Neural cell (in vitro differentiated cells): Measurements from ENCODE around the gene PTTG1IP. TPM values are rescaled to one million over a fixed set of nuclear protein-coding genes. Genes with fewer than 3 reads are reported as not detected.

ENCODE experiments used
- H2AFZ ChIP-seq: fragments of 200-600, 300-800 bp; sonication (generic), shearing (Covaris generic); 2 replicates; pipeline ENCODE4 v1.6.0; 2014; ENCODE audit warnings: low read depth, mild to moderate bottlenecking, antibody characterized with exemption, low read length, moderate library complexity
- H3F3A ChIP-seq: fragments of 200-600 bp; shearing (Covaris generic); 2 replicates; pipeline ENCODE4 v1.6.1; 2016; ENCODE audit warnings: mild to moderate bottlenecking, moderate library complexity, mixed read lengths, antibody characterized with exemption, low read length; ENCODE audit not compliant: insufficient read depth, poor library complexity, severe bottlenecking
- H3K27ac ChIP-seq: fragments of 200-600, 300-800 bp; sonication (generic), shearing (Covaris generic); 2 replicates; pipeline ENCODE4 v1.5.1; 2014; ENCODE audit warnings: mild to moderate bottlenecking, low read length, moderate library complexity
- H3K27me3 ChIP-seq: fragments of 300-800, 200-600 bp; sonication (generic), shearing (Covaris generic); 2 replicates; pipeline ENCODE4 v1.6.0; 2014; ENCODE audit warnings: mild to moderate bottlenecking, low read depth, low read length, moderate library complexity; ENCODE audit not compliant: insufficient read depth
- H3K36me3 ChIP-seq: fragments of 300-800, 200-600 bp; sonication (generic), shearing (Covaris generic); 2 replicates; pipeline ENCODE4 v1.5.1; 2014; ENCODE audit warnings: mild to moderate bottlenecking, antibody characterized with exemption, low read length, moderate library complexity; ENCODE audit not compliant: insufficient read depth
- H3K4me2 ChIP-seq: fragments of 300-800, 200-600 bp; sonication (generic), shearing (Covaris generic); 2 replicates; pipeline ENCODE4 v1.6.0; 2014; ENCODE audit warnings: mild to moderate bottlenecking, low read length
- H3K4me3 ChIP-seq: fragments of 300-800, 200-600 bp; sonication (generic), shearing (Covaris generic); 2 replicates; pipeline ENCODE4 v1.5.1; 2014; ENCODE audit warnings: mild to moderate bottlenecking, low read length, moderate library complexity
- H3K79me2 ChIP-seq: fragments of 200-600 bp; shearing (Covaris generic); replicated peaks from 2 replicates; pipeline ENCODE4 v1.6.0; 2014; ENCODE audit warnings: mild to moderate bottlenecking, low read length, moderate library complexity; ENCODE audit not compliant: insufficient read depth
- H3K9ac ChIP-seq: fragments of 300-800, 200-600 bp; sonication (generic), shearing (Covaris generic); 2 replicates; pipeline ENCODE4 v1.6.1; 2016; ENCODE audit warnings: mild to moderate bottlenecking, low read length, mixed read lengths
- H3K9me2 ChIP-seq: fragments of 200-600 bp; shearing (Covaris generic); 2 replicates; pipeline ENCODE4 v1.6.1; 2016; ENCODE audit warnings: mild to moderate bottlenecking, low read length, mixed read lengths; ENCODE audit not compliant: insufficient read depth
- H3K9me3 ChIP-seq: fragments of 200-600, 300-800 bp; sonication (generic), shearing (Covaris generic); 2 replicates; pipeline ENCODE4 v1.6.1; 2016; ENCODE audit warnings: mild to moderate bottlenecking, mixed run types, low read length, moderate library complexity, mixed read lengths
- H4K20me1 ChIP-seq: fragments of 200-600 bp; shearing (Covaris generic); 2 replicates; pipeline ENCODE4 v1.6.1; 2016; ENCODE audit warnings: mild to moderate bottlenecking, mixed run types; ENCODE audit not compliant: insufficient read depth
- CTCF ChIP-seq: fragments of 450-650 bp; IDR thresholded peaks from 2 replicates; pipeline ENCODE4 v1.5.1; 2014; ENCODE audit warnings: antibody characterized with exemption, mild to moderate bottlenecking, moderate library complexity; ENCODE audit not compliant: poor library complexity, severe bottlenecking
- EP300 ChIP-seq: fragments of 450-650 bp; conservative IDR thresholded peaks from 2 replicates; pipeline ENCODE4 v1.6.1; 2014; ENCODE audit warnings: antibody characterized with exemption, mild to moderate bottlenecking, moderate library complexity; ENCODE audit not compliant: poor library complexity, severe bottlenecking
- EZH2 ChIP-seq: fragments of 200-600, 300-800 bp; shearing (Covaris generic), sonication (generic); IDR thresholded peaks from 2 replicates; pipeline ENCODE4 v1.6.1; 2014; ENCODE audit warnings: antibody characterized with exemption, low read length, borderline replicate concordance, mild to moderate bottlenecking; ENCODE audit not compliant: insufficient read depth, poor library complexity, severe bottlenecking
- MXI1 ChIP-seq: fragments of 450-650 bp; conservative IDR thresholded peaks from 2 replicates; pipeline ENCODE4 v1.6.1; 2014; ENCODE audit warnings: antibody characterized with exemption, mild to moderate bottlenecking; ENCODE audit not compliant: poor library complexity, severe bottlenecking
- POLR2AphosphoS5 ChIP-seq: IDR thresholded peaks from 2 replicates; pipeline ENCODE4 v1.6.1; 2012
- RAD21 ChIP-seq: fragments of 450-650 bp; conservative IDR thresholded peaks from 2 replicates; pipeline ENCODE4 v1.6.1; 2014; ENCODE audit warnings: antibody characterized with exemption, mild to moderate bottlenecking, moderate library complexity
- REST ChIP-seq: IDR thresholded peaks from 2 replicates; pipeline ENCODE4 v1.6.1; 2012; ENCODE audit warnings: borderline replicate concordance
- SMC3 ChIP-seq: fragments of 450-650 bp; conservative IDR thresholded peaks from 2 replicates; pipeline ENCODE4 v1.6.1; 2014; ENCODE audit warnings: antibody characterized with exemption, mild to moderate bottlenecking, moderate library complexity; ENCODE audit not compliant: poor library complexity
- TAF1 ChIP-seq: IDR thresholded peaks from 2 replicates; pipeline ENCODE4 v1.6.1; 2012; ENCODE audit warnings: low read depth
- polyA plus RNA-seq: library from polyadenylated mRNA; depleted of rRNA; stranded (reverse); fragments of >200 nt; gene quantifications from 2 replicates; pipeline ENCODE4 v1.2.3, GENCODE V29; 2014

The PTTG1IP gene
- polyA plus RNA-seq, 1 donor from 2014 or later = 152 TPM

GRCh38 chr21:44872649-44873355, 688 bp downstream of the PTTG1IP start:
- Histone ChIP-seq H3K79me2 (peaks cover 53% of the 10 kb centered on the region), H3F3A (peaks cover 6% of the 10 kb centered on the region), H3K9me2 (no peaks in the 10 kb centered on the region), H3K9ac (peak overlapping the region; percentile 82), H3K36me3 (no peaks in the 10 kb centered on the region), H2AFZ (peak overlapping the region; percentile 1), H3K9me3 (no peaks in the 10 kb centered on the region), H3K4me2 (peak overlapping the region; percentile 100), H3K27me3 (peaks cover 28% of the 10 kb centered on the region), H4K20me1 (peaks cover 35% of the 10 kb centered on the region), H3K4me3 (peak overlapping the region; percentile 87), H3K27ac (peak overlapping the region; percentile 77)
- TF ChIP-seq REST = peak; percentile 50
- TF ChIP-seq POLR2AphosphoS5 = peak; percentile 19
- TF ChIP-seq TAF1 = peak; percentile 15
- no peak for TF ChIP-seq RAD21
- peak; percentile 4 for TF ChIP-seq CTCF
- no peak for TF ChIP-seq EP300
- TF ChIP-seq EZH2 = no peak
- TF ChIP-seq SMC3 = peak; percentile 28

GRCh38 chr21:44872323-44872648, 1.2 kb downstream of the PTTG1IP start:
- H3K27ac ChIP-seq = peak overlapping the region; percentile 77

More at GRCh38 chr21:44872323-44872648, 1.2 kb downstream of the PTTG1IP start:
- peak overlapping the region; percentile 87 for H3K4me3 ChIP-seq
- TF ChIP-seq CTCF (peak; percentile 20), TAF1 (peak; percentile 4), MXI1 (no peak)
- H3K4me2 ChIP-seq = peak overlapping the region; percentile 100
- peak overlapping the region; percentile 82 for H3K9ac ChIP-seq
- no peaks in the 10 kb centered on the region for H3K9me3 ChIP-seq
- peaks cover 28% of the 10 kb centered on the region for H3K27me3 ChIP-seq
- H3K9me2 ChIP-seq = no peaks in the 10 kb centered on the region
- peaks cover 39% of the 10 kb centered on the region for H4K20me1 ChIP-seq
- peaks cover 6% of the 10 kb centered on the region for H3F3A ChIP-seq
- H3K36me3 ChIP-seq = no peaks in the 10 kb centered on the region
- peaks cover 58% of the 10 kb centered on the region for H3K79me2 ChIP-seq
- H2AFZ ChIP-seq = no peak overlapping the region
